ENCODE data around the gene TCEANC2. TPM values are rescaled to one million over a fixed set of nuclear protein-coding genes. Genes with fewer than 3 reads are reported as not detected.

The TCEANC2 gene
- total RNA-seq, 1 donor from 2014 or later, result 6.7 TPM

GRCh38 chr1:54109129-54110090, 56.0 kb downstream of the TCEANC2 start:
- Mint-ChIP-seq H3K36me3 (ENCODE audit: insufficient read depth) (no peaks in the 10 kb centered on the region), H3K27ac (no peak overlapping the region), H3K9me3 (ENCODE audit: low read depth) (no peaks in the 10 kb centered on the region), H3K27me3 (no peaks in the 10 kb centered on the region), H3K4me1 (ENCODE audit: low read depth) (no peaks in the 10 kb centered on the region), H3K4me3 (ENCODE audit: low read depth) (no peak overlapping the region)
- TF ChIP-seq CTCF (IDR thresholded peaks at IDR 0.05; ENCODE audit: unreplicated experiment), result no peak
- no peak for DNase-seq (ENCODE audit: low spot score, unreplicated experiment)

GRCh38 chr1:54110996-54111395, 57.6 kb downstream of the TCEANC2 start:
- Mint-ChIP-seq H3K9me3 (ENCODE audit: low read depth) (no peaks in the 10 kb centered on the region), H3K4me1 (ENCODE audit: low read depth) (no peaks in the 10 kb centered on the region), H3K27ac (no peak overlapping the region), H3K27me3 (peaks cover 2% of the 10 kb centered on the region), H3K4me3 (ENCODE audit: low read depth) (no peak overlapping the region), H3K36me3 (ENCODE audit: insufficient read depth) (no peaks in the 10 kb centered on the region)
- TF ChIP-seq CTCF (IDR thresholded peaks at IDR 0.05; ENCODE audit: unreplicated experiment), result no peak
- no peak for DNase-seq (ENCODE audit: low spot score, unreplicated experiment)

GRCh38 chr1:54111624-54112023, 58.2 kb downstream of the TCEANC2 start:
- H3K9me3 Mint-ChIP-seq (ENCODE audit: low read depth), result no peaks in the 10 kb centered on the region
- H3K4me1 Mint-ChIP-seq (ENCODE audit: low read depth), result no peaks in the 10 kb centered on the region
- no peak for DNase-seq (ENCODE audit: low spot score, unreplicated experiment)
- TF ChIP-seq CTCF (IDR thresholded peaks at IDR 0.05; ENCODE audit: unreplicated experiment), result no peak
- H3K36me3 Mint-ChIP-seq (ENCODE audit: insufficient read depth), result no peaks in the 10 kb centered on the region
- H3K27me3 Mint-ChIP-seq, result peaks cover 4% of the 10 kb centered on the region
- H3K27ac Mint-ChIP-seq, result peak overlapping the region; percentile 17
- H3K4me3 Mint-ChIP-seq (ENCODE audit: low read depth), result no peak overlapping the region

- TF ChIP-seq CTCF (IDR thresholded peaks at IDR 0.05; ENCODE audit: unreplicated experiment), result no peak
- DNase-seq (ENCODE audit: low spot score, unreplicated experiment), result no peak
- no peak overlapping the region for H3K27ac Mint-ChIP-seq
- no peaks in the 10 kb centered on the region for H3K9me3 Mint-ChIP-seq (ENCODE audit: low read depth)
- H3K36me3 Mint-ChIP-seq (ENCODE audit: insufficient read depth), result no peaks in the 10 kb centered on the region
- no peaks in the 10 kb centered on the region for H3K4me1 Mint-ChIP-seq (ENCODE audit: low read depth)
- H3K27me3 Mint-ChIP-seq, result peaks cover 4% of the 10 kb centered on the region
- H3K4me3 Mint-ChIP-seq (ENCODE audit: low read depth), result no peak overlapping the region
Observed at GRCh38 chr1:54112027-54112426, 58.6 kb downstream of the TCEANC2 start.

- TF ChIP-seq CTCF (IDR thresholded peaks at IDR 0.05; ENCODE audit: unreplicated experiment), result no peak
- Mint-ChIP-seq H3K4me3 (ENCODE audit: low read depth) (no peak overlapping the region), H3K27me3 (peaks cover 4% of the 10 kb centered on the region), H3K36me3 (ENCODE audit: insufficient read depth) (no peaks in the 10 kb centered on the region), H3K9me3 (ENCODE audit: low read depth) (no peaks in the 10 kb centered on the region), H3K27ac (no peak overlapping the region), H3K4me1 (ENCODE audit: low read depth) (no peaks in the 10 kb centered on the region)
- DNase-seq (ENCODE audit: low spot score, unreplicated experiment), result no peak
Observed at GRCh38 chr1:54112705-54113368, 59.4 kb downstream of the TCEANC2 start.
